ENCODE measurements around the gene SATB1. TPM values are rescaled to one million over a fixed set of nuclear protein-coding genes. Genes with fewer than 3 reads are reported as not detected.

The SATB1 gene
- total and polyA plus RNA-seq, 2 of the 8 experiments (the other 6 are each of a cell fraction or from before 2014, with no cell fraction given): 18.8 to 28.0 TPM

GRCh38 chr3:18402239-18402799 is 22.8 kb downstream of the SATB1 start:
- no peak overlapping the region for H2BK15ac ChIP-seq (ENCODE audit: low read length)
- no peaks in the 10 kb centered on the region for H3K79me1 ChIP-seq (ENCODE audit: low read depth, low read length)
- H3K14ac ChIP-seq (ENCODE audit: insufficient read length): no peak overlapping the region
- no peak overlapping the region for H4K5ac ChIP-seq (ENCODE audit: insufficient read length, low read depth, low read length)
- H3K9me3 ChIP-seq (ENCODE audit: insufficient read depth in 2 of 2, low read depth in 1 of 2, low read length in 1 of 2): no peaks in the 10 kb centered on the region
- H4K91ac ChIP-seq (replicated peaks; ENCODE audit: insufficient read length, low read length): no peak overlapping the region
- no peak overlapping the region for H2BK20ac ChIP-seq (ENCODE audit: low read length)
- no peak overlapping the region for H2BK12ac ChIP-seq (ENCODE audit: low read depth, low read length)
- H2AFZ ChIP-seq (ENCODE audit: low read length): no peak overlapping the region
- H3K56ac ChIP-seq (replicated peaks; ENCODE audit: insufficient read length, low read depth, low read length): no peak overlapping the region
- no peak overlapping the region for H3K27ac ChIP-seq (ENCODE audit: low read depth, low read length)
- H4K20me1 ChIP-seq (replicated peaks in 1 of 2; ENCODE audit: control insufficient read depth in 1 of 2, insufficient read depth in 2 of 2, low read length in 2 of 2): no peaks in the 10 kb centered on the region
- H3K9ac ChIP-seq (replicated peaks in 1 of 4; ENCODE audit: extremely low read depth in 1 of 4, low read depth in 3 of 4, low read length in 3 of 4): no peak overlapping the region
- H3K79me2 ChIP-seq (ENCODE audit: control insufficient read depth in 1 of 2, insufficient read depth in 2 of 2, low read length in 2 of 2): no peaks in the 10 kb centered on the region
- 76% methylated on average over 3 of the region's 3 CpGs; no CpG with 5 or more reads in 1 of the 2 experiments for WGBS, 2 experiments (ENCODE audit: extremely low coverage in 1 of 2, insufficient coverage in 1 of 2, insufficient read length in 1 of 2, insufficient replicate concordance in 2 of 2, low coverage in 1 of 2, low lambda C conversion rate in 2 of 2, missing lambda C conversion rate in 1 of 2)
- no peak overlapping the region for H3K18ac ChIP-seq (ENCODE audit: extremely low read depth, low read length)
- POLR2A ChIA-PET (ENCODE audit: partially characterized antibody): no interaction called here
- H3K36me3 ChIP-seq (ENCODE audit: control insufficient read depth in 2 of 4, insufficient read depth in 4 of 4, low read length in 3 of 4): no peaks in the 10 kb centered on the region
- CTCF ChIA-PET (ENCODE audit: partially characterized antibody): interaction anchor here (1.1 to 1.7 kb wide), 4 partner anchors 9 to 561 kb away, joined by 3 to 7 read pairs (median 4); no protein-coding TSS in a partner anchor
- no peaks in the 10 kb centered on the region for H3K27me3 ChIP-seq (replicated peaks in 1 of 4; ENCODE audit: control insufficient read depth in 3 of 4, extremely low read depth in 1 of 4, insufficient read depth in 3 of 4, low read length in 3 of 4)
- no peak overlapping the region for H3K4me3 ChIP-seq (ENCODE audit: extremely low read depth in 1 of 4, insufficient read depth in 2 of 4, low read depth in 3 of 4, low read length in 4 of 4)
- H3K23me2 ChIP-seq (ENCODE audit: low read depth, low read length): no peaks in the 10 kb centered on the region
- no peak overlapping the region for H2AK5ac ChIP-seq (ENCODE audit: low read depth, low read length)
- H3K4me2 ChIP-seq (ENCODE audit: insufficient read depth in 1 of 2, low read depth in 2 of 2, low read length in 2 of 2): no peak overlapping the region
- no peaks in the 10 kb centered on the region for H3K4me1 ChIP-seq (replicated peaks in 1 of 4; ENCODE audit: control insufficient read depth in 3 of 4, insufficient read depth in 4 of 4, low read length in 3 of 4)
- no peak overlapping the region for H2BK5ac ChIP-seq (ENCODE audit: low read depth, low read length)
- no peak overlapping the region for H4K8ac ChIP-seq (ENCODE audit: extremely low read depth, insufficient read depth, low read length)
- DNase-seq (ENCODE audit: low read depth in 1 of 2, low spot score in 2 of 2): no peak
- no peak overlapping the region for H3K4ac ChIP-seq (replicated peaks; ENCODE audit: insufficient read length, low read depth, low read length)
- peak; percentile 45 for FAIRE-seq
- no peak overlapping the region for H2BK120ac ChIP-seq (replicated peaks; ENCODE audit: low read depth, low read length)
- no peak overlapping the region for H3K23ac ChIP-seq (ENCODE audit: insufficient read length)

Measured in H1 (cell line).